GM21381 (cell line): ENCODE data around the gene GNAZ.

Source experiments
- ATAC-seq: cut with Tn5 transposase; IDR thresholded peaks from one replicate; pipeline ENCODE4 v1.9.1; 2021; ENCODE audit warnings: mild to moderate bottlenecking, moderate library complexity; ENCODE audit not compliant: unreplicated experiment

The GNAZ gene

GRCh38 chr22:23063539-23064380 is 6.6 kb upstream of the GNAZ start:
- no peak for ATAC-seq

GRCh38 chr22:23064381-23065068 is 5.8 kb upstream of the GNAZ start:
- no peak for ATAC-seq

GRCh38 chr22:23065069-23065451 is 5.3 kb upstream of the GNAZ start:
- ATAC-seq, result no peak

- ATAC-seq, result no peak
Measured at GRCh38 chr22:23065495-23066122, 4.7 kb upstream of the GNAZ start.

- no peak for ATAC-seq
Measured at GRCh38 chr22:23066200-23067022, 3.9 kb upstream of the GNAZ start.

GRCh38 chr22:23067023-23067650 is 3.2 kb upstream of the GNAZ start:
- no peak for ATAC-seq

- no peak for ATAC-seq
Measured at GRCh38 chr22:23067691-23068090, 2.6 kb upstream of the GNAZ start.

- ATAC-seq, result no peak
Measured at GRCh38 chr22:23068096-23068831, 2.1 kb upstream of the GNAZ start.

- no peak for ATAC-seq
Measured at GRCh38 chr22:23068832-23069385, 1.4 kb upstream of the GNAZ start.

GRCh38 chr22:23069502-23070357 is 589 bp upstream of the GNAZ start:
- peak; percentile 76 for ATAC-seq

- no peak for ATAC-seq
Measured at GRCh38 chr22:23071230-23072076, 1.1 kb downstream of the GNAZ start.

GRCh38 chr22:23072077-23072910 is 2.0 kb downstream of the GNAZ start:
- ATAC-seq, result no peak

- no peak for ATAC-seq
Measured at GRCh38 chr22:23072911-23073491, 2.7 kb downstream of the GNAZ start.

- ATAC-seq, result no peak
Measured at GRCh38 chr22:23073526-23074229, 3.4 kb downstream of the GNAZ start.

GRCh38 chr22:23074451-23074850 is 4.1 kb downstream of the GNAZ start:
- no peak for ATAC-seq

- ATAC-seq, result no peak
Measured at GRCh38 chr22:23075050-23075449, 4.7 kb downstream of the GNAZ start.
